ENCODE results near the gene DMD.
"Not testable (repeated sequence)": the region's sequence is repeated elsewhere in the genome, so short reads cannot be mapped to it uniquely, and the experiment has no call there.

DMD gene

GRCh38 chrX:32708542-32708941 lies 502.8 kb downstream of the DMD start:
- H3K27ac Mint-ChIP-seq = no peak overlapping the region
- no peaks in the 10 kb centered on the region for H3K9me3 Mint-ChIP-seq
- H3K4me3 Mint-ChIP-seq = no peak overlapping the region
- H3K4me1 Mint-ChIP-seq (ENCODE audit: low read depth in 2 of 2) = no peaks in the 10 kb centered on the region
- no peaks in the 10 kb centered on the region for H3K27me3 Mint-ChIP-seq
- H3K36me3 Mint-ChIP-seq (ENCODE audit: insufficient read depth) = no peaks in the 10 kb centered on the region
- no peak for ATAC-seq (replicated peaks)
- no peak for DNase-seq

GRCh38 chrX:32705385-32705784 lies 506.0 kb downstream of the DMD start:
- H3K4me1 Mint-ChIP-seq (ENCODE audit: low read depth in 2 of 2); H3K27ac Mint-ChIP-seq; H3K27me3 Mint-ChIP-seq; H3K9me3 Mint-ChIP-seq; ATAC-seq (replicated peaks); H3K4me3 Mint-ChIP-seq; H3K36me3 Mint-ChIP-seq (ENCODE audit: insufficient read depth); DNase-seq: not testable (repeated sequence)

- Mint-ChIP-seq H3K4me1 (ENCODE audit: low read depth in 2 of 2) (no peaks in the 10 kb centered on the region), H3K36me3 (ENCODE audit: insufficient read depth) (no peaks in the 10 kb centered on the region), H3K4me3 (no peak overlapping the region), H3K27ac (no peak overlapping the region), H3K9me3 (no peaks in the 10 kb centered on the region), H3K27me3 (no peaks in the 10 kb centered on the region)
- no peak for DNase-seq
- ATAC-seq (replicated peaks) = no peak
Measured at GRCh38 chrX:32687379-32687778, 524.0 kb downstream of the DMD start.

GRCh38 chrX:32678487-32678886 lies 532.9 kb downstream of the DMD start:
- H3K36me3 Mint-ChIP-seq (ENCODE audit: insufficient read depth) = no peaks in the 10 kb centered on the region
- no peaks in the 10 kb centered on the region for H3K27me3 Mint-ChIP-seq
- no peak overlapping the region for H3K27ac Mint-ChIP-seq
- H3K9me3 Mint-ChIP-seq = peaks cover 0 to 2% of the 10 kb centered on the region in 2 donors
- no peak overlapping the region for H3K4me3 Mint-ChIP-seq
- ATAC-seq (replicated peaks) (no peak), DNase-seq (no peak)
- H3K4me1 Mint-ChIP-seq (ENCODE audit: low read depth in 2 of 2) = no peaks in the 10 kb centered on the region

GRCh38 chrX:32673193-32673592 lies 538.2 kb downstream of the DMD start:
- no peak for DNase-seq
- ATAC-seq (replicated peaks) = no peak

GRCh38 chrX:32662516-32662915 lies 548.8 kb downstream of the DMD start:
- no peak for ATAC-seq (replicated peaks)
- Mint-ChIP-seq H3K27ac (no peak overlapping the region), H3K36me3 (ENCODE audit: insufficient read depth) (no peaks in the 10 kb centered on the region), H3K27me3 (no peaks in the 10 kb centered on the region), H3K4me1 (ENCODE audit: low read depth in 2 of 2) (no peaks in the 10 kb centered on the region), H3K4me3 (no peak overlapping the region), H3K9me3 (peaks cover 7 to 14% of the 10 kb centered on the region in 2 donors)
- no peak for DNase-seq

More at GRCh38 chrX:32673193-32673592, 538.2 kb downstream of the DMD start:
- no peaks in the 10 kb centered on the region for H3K9me3 Mint-ChIP-seq
- H3K27me3 Mint-ChIP-seq = no peaks in the 10 kb centered on the region
- no peak overlapping the region for H3K4me3 Mint-ChIP-seq
- H3K36me3 Mint-ChIP-seq (ENCODE audit: insufficient read depth) = no peaks in the 10 kb centered on the region
- H3K27ac Mint-ChIP-seq = no peak overlapping the region
- no peaks in the 10 kb centered on the region for H3K4me1 Mint-ChIP-seq (ENCODE audit: low read depth in 2 of 2)

GRCh38 chrX:32644476-32645245 lies 566.7 kb downstream of the DMD start:
- H3K4me3 Mint-ChIP-seq = no peak overlapping the region
- peaks cover 3 to 7% of the 10 kb centered on the region in 2 donors for H3K9me3 Mint-ChIP-seq
- H3K27ac Mint-ChIP-seq = no peak overlapping the region
- H3K27me3 Mint-ChIP-seq = no peaks in the 10 kb centered on the region
- no peaks in the 10 kb centered on the region for H3K4me1 Mint-ChIP-seq (ENCODE audit: low read depth in 2 of 2)
- no peak for DNase-seq
- no peaks in the 10 kb centered on the region for H3K36me3 Mint-ChIP-seq (ENCODE audit: insufficient read depth)
- ATAC-seq (replicated peaks) = no peak

- Mint-ChIP-seq H3K36me3 (ENCODE audit: insufficient read depth) (no peaks in the 10 kb centered on the region), H3K9me3 (peaks cover 3 to 7% of the 10 kb centered on the region in 2 donors), H3K27ac (no peak overlapping the region), H3K27me3 (no peaks in the 10 kb centered on the region), H3K4me1 (ENCODE audit: low read depth in 2 of 2) (no peaks in the 10 kb centered on the region), H3K4me3 (no peak overlapping the region)
- DNase-seq (no peak), ATAC-seq (replicated peaks) (no peak)
Measured at GRCh38 chrX:32642283-32642682, 569.1 kb downstream of the DMD start.

- no peaks in the 10 kb centered on the region for H3K4me1 Mint-ChIP-seq (ENCODE audit: low read depth in 2 of 2)
- DNase-seq (no peak), ATAC-seq (replicated peaks) (no peak)
- H3K27me3 Mint-ChIP-seq = no peaks in the 10 kb centered on the region
- peaks cover 2 to 7% of the 10 kb centered on the region in 2 donors for H3K9me3 Mint-ChIP-seq
- H3K36me3 Mint-ChIP-seq (ENCODE audit: insufficient read depth) = no peaks in the 10 kb centered on the region
- no peak overlapping the region for H3K27ac Mint-ChIP-seq
- H3K4me3 Mint-ChIP-seq = no peak overlapping the region
Measured at GRCh38 chrX:32618154-32618553, 593.2 kb downstream of the DMD start.

GRCh38 chrX:32614707-32615106 lies 596.6 kb downstream of the DMD start:
- peaks cover 4 to 5% of the 10 kb centered on the region in 2 donors for H3K9me3 Mint-ChIP-seq
- H3K36me3 Mint-ChIP-seq (ENCODE audit: insufficient read depth) = no peaks in the 10 kb centered on the region
- H3K27ac Mint-ChIP-seq = no peak overlapping the region
- no peak overlapping the region for H3K4me3 Mint-ChIP-seq
- DNase-seq = no peak
- no peaks in the 10 kb centered on the region for H3K4me1 Mint-ChIP-seq (ENCODE audit: low read depth in 2 of 2)
- no peaks in the 10 kb centered on the region for H3K27me3 Mint-ChIP-seq
- no peak for ATAC-seq (replicated peaks)

- no peaks in the 10 kb centered on the region for H3K27me3 Mint-ChIP-seq
- peaks cover 0 to 2% of the 10 kb centered on the region in 2 donors for H3K9me3 Mint-ChIP-seq
- H3K27ac Mint-ChIP-seq = no peak overlapping the region
- H3K4me1 Mint-ChIP-seq (ENCODE audit: low read depth in 2 of 2) = no peaks in the 10 kb centered on the region
- ATAC-seq (replicated peaks) (no peak), DNase-seq (no peak)
- H3K4me3 Mint-ChIP-seq = no peak overlapping the region
- no peaks in the 10 kb centered on the region for H3K36me3 Mint-ChIP-seq (ENCODE audit: insufficient read depth)
Measured at GRCh38 chrX:32599156-32599555, 612.2 kb downstream of the DMD start.

- ATAC-seq (replicated peaks) (no peak), DNase-seq (no peak)
- no peak overlapping the region for H3K4me3 Mint-ChIP-seq
- H3K9me3 Mint-ChIP-seq = peaks cover 0 to 2% of the 10 kb centered on the region in 2 donors
- H3K4me1 Mint-ChIP-seq (ENCODE audit: low read depth in 2 of 2) = no peaks in the 10 kb centered on the region
- H3K27ac Mint-ChIP-seq = no peak overlapping the region
- H3K36me3 Mint-ChIP-seq (ENCODE audit: insufficient read depth) = no peaks in the 10 kb centered on the region
- no peaks in the 10 kb centered on the region for H3K27me3 Mint-ChIP-seq
Measured at GRCh38 chrX:32598707-32599106, 612.6 kb downstream of the DMD start.

GRCh38 chrX:32597777-32598176 lies 613.6 kb downstream of the DMD start:
- H3K4me3 Mint-ChIP-seq = no peak overlapping the region
- ATAC-seq (replicated peaks) (no peak), DNase-seq (no peak)
- no peaks in the 10 kb centered on the region for H3K4me1 Mint-ChIP-seq (ENCODE audit: low read depth in 2 of 2)
- H3K36me3 Mint-ChIP-seq (ENCODE audit: insufficient read depth) = no peaks in the 10 kb centered on the region
- H3K27me3 Mint-ChIP-seq = no peaks in the 10 kb centered on the region
- no peak overlapping the region for H3K27ac Mint-ChIP-seq
- H3K9me3 Mint-ChIP-seq = peaks cover 0 to 2% of the 10 kb centered on the region in 2 donors

- no peak overlapping the region for H3K4me3 Mint-ChIP-seq
- ATAC-seq (replicated peaks) (no peak), DNase-seq (no peak)
- H3K27me3 Mint-ChIP-seq = no peaks in the 10 kb centered on the region
- H3K9me3 Mint-ChIP-seq = peaks cover 7 to 10% of the 10 kb centered on the region in 2 donors
- no peaks in the 10 kb centered on the region for H3K36me3 Mint-ChIP-seq (ENCODE audit: insufficient read depth)
- no peaks in the 10 kb centered on the region for H3K4me1 Mint-ChIP-seq (ENCODE audit: low read depth in 2 of 2)
- H3K27ac Mint-ChIP-seq = no peak overlapping the region
Measured at GRCh38 chrX:32592786-32593185, 618.6 kb downstream of the DMD start.
